AG09309 (cell line): ENCODE results near the gene MLIP.

Source experiments
- DNase-seq: peaks from one replicate; pipeline ENCODE4 v3.0.0-alpha.2; 2010; ENCODE audit warnings: low read depth
- H3K4me3 ChIP-seq: 2 replicates; pipeline ENCODE4 v1.5.1; 2011; ENCODE audit warnings: mild to moderate bottlenecking, low read depth, low read length, moderate library complexity; ENCODE audit not compliant: control insufficient read depth
- CTCF ChIP-seq: IDR thresholded peaks from 2 replicates; pipeline ENCODE4 v1.5.1; 2011; ENCODE audit warnings: mild to moderate bottlenecking, low read depth, low read length, inconsistent platforms; ENCODE audit not compliant: insufficient read depth, control insufficient read depth; ENCODE audit errors: missing control alignments

MLIP gene

GRCh38 chr6:54114991-54115390 is 3.7 kb downstream of the MLIP start:
- no peak for TF ChIP-seq CTCF
- DNase-seq = no peak
- no peak overlapping the region for H3K4me3 ChIP-seq

- DNase-seq = no peak
- TF ChIP-seq CTCF = no peak
- no peak overlapping the region for H3K4me3 ChIP-seq
These were observed 4.7 kb downstream of the MLIP start for GRCh38 chr6:54115966-54116365.

GRCh38 chr6:54118117-54118516 is 6.9 kb downstream of the MLIP start:
- DNase-seq = no peak
- no peak overlapping the region for H3K4me3 ChIP-seq
- no peak for TF ChIP-seq CTCF

- no peak for TF ChIP-seq CTCF
- no peak for DNase-seq
These were observed 14.2 kb downstream of the MLIP start for GRCh38 chr6:54125493-54125892.

GRCh38 chr6:54130179-54130578 is 18.9 kb downstream of the MLIP start:
- no peak for TF ChIP-seq CTCF
- DNase-seq = no peak
- no peak overlapping the region for H3K4me3 ChIP-seq

More at GRCh38 chr6:54125493-54125892, 14.2 kb downstream of the MLIP start:
- H3K4me3 ChIP-seq = no peak overlapping the region

- no peak for TF ChIP-seq CTCF
- H3K4me3 ChIP-seq = no peak overlapping the region
- DNase-seq = no peak
These were observed 21.3 kb downstream of the MLIP start for GRCh38 chr6:54132587-54132986.

- DNase-seq = no peak
- no peak overlapping the region for H3K4me3 ChIP-seq
- TF ChIP-seq CTCF = no peak
These were observed 21.9 kb downstream of the MLIP start for GRCh38 chr6:54133186-54133585.
